Activated CD8-positive, alpha-beta memory T cell treated with anti-CD3 and anti-CD28 coated beads, Interleukin-2, amount 50 U/mL, for 24 hours (primary cell): ENCODE results near the gene MBTPS1.
A peak's percentile ranks its signal among the peaks of the same experiment; 100 is the strongest.

Source experiments
- DNase-seq: peaks from one replicate; pipeline ENCODE4 v3.0.0-alpha.2; 2020; ENCODE audit errors: extremely low read depth

MBTPS1 gene

GRCh38 chr16:84034516-84034915 lies 82.2 kb downstream of the MBTPS1 start:
- DNase-seq = no peak

- no peak for DNase-seq
Observed at GRCh38 chr16:84033251-84034195, 83.2 kb downstream of the MBTPS1 start.

- DNase-seq = no peak
Observed at GRCh38 chr16:84032458-84033178, 84.1 kb downstream of the MBTPS1 start.

GRCh38 chr16:84031556-84031955 lies 85.2 kb downstream of the MBTPS1 start:
- no peak for DNase-seq

GRCh38 chr16:84029297-84030047 lies 87.3 kb downstream of the MBTPS1 start:
- DNase-seq = no peak

- DNase-seq = no peak
Observed at GRCh38 chr16:84027625-84028024, 89.1 kb downstream of the MBTPS1 start.

GRCh38 chr16:84026606-84027005 lies 90.1 kb downstream of the MBTPS1 start:
- no peak for DNase-seq

GRCh38 chr16:84024854-84025253 lies 91.9 kb downstream of the MBTPS1 start:
- no peak for DNase-seq

GRCh38 chr16:84022644-84023043 lies 94.1 kb downstream of the MBTPS1 start:
- DNase-seq = no peak

- DNase-seq = no peak
Observed at GRCh38 chr16:84021488-84021887, 95.3 kb downstream of the MBTPS1 start.

GRCh38 chr16:84020353-84020752 lies 96.4 kb downstream of the MBTPS1 start:
- no peak for DNase-seq

GRCh38 chr16:84018710-84019109 lies 98.0 kb downstream of the MBTPS1 start:
- no peak for DNase-seq

GRCh38 chr16:84016477-84016876 lies 100.3 kb downstream of the MBTPS1 start:
- no peak for DNase-seq

GRCh38 chr16:84015399-84015798 lies 101.3 kb downstream of the MBTPS1 start:
- DNase-seq = no peak

- no peak for DNase-seq
Observed at GRCh38 chr16:84014570-84015327, 102.0 kb downstream of the MBTPS1 start.

GRCh38 chr16:84013787-84014569 lies 102.8 kb downstream of the MBTPS1 start:
- DNase-seq = peak; percentile 13

- no peak for DNase-seq
Observed at GRCh38 chr16:84009282-84009681, 107.5 kb downstream of the MBTPS1 start.

GRCh38 chr16:84007965-84008364 lies 108.8 kb downstream of the MBTPS1 start:
- DNase-seq = no peak

- no peak for DNase-seq
Observed at GRCh38 chr16:84007520-84007919, 109.2 kb downstream of the MBTPS1 start.

GRCh38 chr16:84005391-84005790 lies 111.4 kb downstream of the MBTPS1 start:
- no peak for DNase-seq

GRCh38 chr16:84004442-84004841 lies 112.3 kb downstream of the MBTPS1 start:
- no peak for DNase-seq
